Neural progenitor cell (in vitro differentiated cells): ENCODE measurements around the gene KIFBP. TPM values are rescaled to one million over a fixed set of nuclear protein-coding genes. Genes with fewer than 3 reads are reported as not detected.
"Not testable (repeated sequence)": the region's sequence is repeated elsewhere in the genome, so short reads cannot be mapped to it uniquely, and the experiment has no call there.

Experiments used
- DNase-seq: peaks from one replicate; pipeline ENCODE4 v3.0.0-alpha.2; 2016; ENCODE audit warnings: low spot score
- H2AFZ ChIP-seq: fragments of 200-600 bp; sonication (generic); replicated peaks from 2 replicates; pipeline ENCODE4 v1.6.1; 2016; ENCODE audit warnings: antibody characterized with exemption
- H3F3A ChIP-seq: fragments of 200-600 bp; sonication (generic); 2 replicates; pipeline ENCODE4 v1.6.1; 2016; ENCODE audit warnings: antibody characterized with exemption, low read depth
- H3K27ac ChIP-seq: fragments of 200-600 bp; sonication (generic); 2 replicates; pipeline ENCODE4 v1.5.1; 2016; ENCODE audit warnings: mild to moderate bottlenecking
- H3K27me3 ChIP-seq: fragments of 200-600 bp; sonication (generic); 2 replicates; pipeline ENCODE4 v1.6.1; 2016; ENCODE audit warnings: mild to moderate bottlenecking, moderate library complexity
- H3K36me3 ChIP-seq: fragments of 200-600 bp; sonication (generic); 2 replicates; pipeline ENCODE4 v1.5.1; 2016
- H3K4me1 ChIP-seq: fragments of 200-600 bp; sonication (generic); 2 replicates; pipeline ENCODE4 v1.6.1; 2016; ENCODE audit warnings: mixed run types
- H3K4me2 ChIP-seq: fragments of 200-600 bp; sonication (generic); 2 replicates; pipeline ENCODE4 v1.6.1; 2016
- H3K4me3 ChIP-seq: fragments of 200-600 bp; sonication (generic); 2 replicates; pipeline ENCODE4 v1.5.1; 2016
- H3K79me2 ChIP-seq: fragments of 200-600 bp; sonication (generic); 2 replicates; pipeline ENCODE4 v1.6.1; 2016; ENCODE audit warnings: low read depth
- H3K9ac ChIP-seq: fragments of 200-600 bp; sonication (generic); 2 replicates; pipeline ENCODE4 v1.6.1; 2016
- H3K9me3 ChIP-seq: fragments of 200-600 bp; sonication (generic); 2 replicates; pipeline ENCODE4 v1.5.1; 2016; ENCODE audit warnings: low read depth
- H4K20me1 ChIP-seq: fragments of 200-600 bp; sonication (generic); 2 replicates; pipeline ENCODE4 v1.6.1; 2016; ENCODE audit warnings: low read depth
- H3K27ac Mint-ChIP-seq: 3 replicates; pipeline ENCODE4 v1.8.0; 2021; ENCODE audit warnings: mixed read lengths
- H3K27me3 Mint-ChIP-seq: 2 replicates; pipeline ENCODE4 v1.8.0; 2022; ENCODE audit warnings: low read depth, mild to moderate bottlenecking, inconsistent platforms, moderate library complexity, mixed read lengths; ENCODE audit not compliant: insufficient read depth
- H3K36me3 Mint-ChIP-seq: 3 replicates; pipeline ENCODE4 v1.8.0; 2021; ENCODE audit warnings: mixed read lengths
- H3K4me1 Mint-ChIP-seq: 3 replicates; pipeline ENCODE4 v1.8.0; 2021; ENCODE audit warnings: mixed read lengths
- H3K4me3 Mint-ChIP-seq: 3 replicates; pipeline ENCODE4 v1.8.0; 2021; ENCODE audit warnings: mild to moderate bottlenecking, moderate library complexity, mixed read lengths
- H3K9me3 Mint-ChIP-seq: 3 replicates; pipeline ENCODE4 v1.8.0; 2020; ENCODE audit warnings: mixed read lengths
- CTCF ChIP-seq: fragments of 200-600 bp; sonication (generic); IDR thresholded peaks from 2 replicates; pipeline ENCODE4 v1.5.1; 2017; ENCODE audit warnings: antibody characterized with exemption, mild to moderate bottlenecking
- EZH2 ChIP-seq: fragments of 200-600 bp; sonication (generic); IDR thresholded peaks from 2 replicates; pipeline ENCODE4 v1.6.1; 2017; ENCODE audit warnings: antibody characterized with exemption, mild to moderate bottlenecking, moderate library complexity
- EZH2phosphoT487 ChIP-seq: fragments of 200-600 bp; sonication (generic); IDR thresholded peaks from 2 replicates; pipeline ENCODE4 v1.6.1; 2017; ENCODE audit warnings: antibody characterized with exemption
- total RNA-seq: library from RNA; depleted of rRNA; stranded (reverse); fragments of >200 nt; gene quantifications from 2 replicates; pipeline ENCODE4 v1.2.3, GENCODE V29; 2015; ENCODE audit warnings: low replicate concordance

The KIFBP gene
- total RNA-seq, 1 donor from 2014 or later: 44.9 TPM

DNA sequence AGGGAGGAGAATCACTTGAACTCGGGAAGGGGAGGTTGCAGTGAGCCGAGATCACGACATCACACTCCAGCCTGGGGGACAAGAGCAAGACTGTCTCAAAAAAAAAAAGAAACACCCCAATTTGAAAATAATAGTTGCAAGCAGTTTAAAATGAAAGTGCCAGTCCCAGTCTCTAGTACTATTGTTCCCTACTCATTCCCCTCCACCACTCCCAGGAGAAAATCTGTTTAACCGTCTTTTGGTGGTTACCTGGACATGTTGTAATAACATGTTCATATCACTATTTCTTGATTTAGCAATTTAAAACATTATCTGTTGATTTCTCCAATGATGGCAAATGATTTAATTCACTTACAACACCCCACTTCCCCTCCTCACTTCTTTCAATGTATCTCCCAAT, 44.7 kb downstream of the KIFBP start:
- H3K27ac Mint-ChIP-seq: no peak overlapping the region
- no peak overlapping the region for H3K27ac ChIP-seq
- peaks cover 15% of the 10 kb centered on the region for H3K9me3 Mint-ChIP-seq
- no peaks in the 10 kb centered on the region for H3F3A ChIP-seq
- H2AFZ ChIP-seq: no peak overlapping the region
- no peak overlapping the region for H3K4me3 Mint-ChIP-seq
- no peaks in the 10 kb centered on the region for H3K27me3 ChIP-seq
- no peaks in the 10 kb centered on the region for H3K4me1 Mint-ChIP-seq
- peaks cover 2% of the 10 kb centered on the region for H3K27me3 Mint-ChIP-seq
- H3K4me2 ChIP-seq: no peak overlapping the region
- no peaks in the 10 kb centered on the region for H3K36me3 ChIP-seq
- H4K20me1 ChIP-seq: no peaks in the 10 kb centered on the region
- no peaks in the 10 kb centered on the region for H3K79me2 ChIP-seq
- H3K4me1 ChIP-seq: no peaks in the 10 kb centered on the region
- TF ChIP-seq EZH2: no peak
- no peak for TF ChIP-seq EZH2phosphoT487
- TF ChIP-seq CTCF: no peak
- H3K9me3 ChIP-seq: no peaks in the 10 kb centered on the region
- DNase-seq: no peak
- no peak overlapping the region for H3K9ac ChIP-seq
- H3K36me3 Mint-ChIP-seq: no peaks in the 10 kb centered on the region
- H3K4me3 ChIP-seq: no peak overlapping the region

DNA sequence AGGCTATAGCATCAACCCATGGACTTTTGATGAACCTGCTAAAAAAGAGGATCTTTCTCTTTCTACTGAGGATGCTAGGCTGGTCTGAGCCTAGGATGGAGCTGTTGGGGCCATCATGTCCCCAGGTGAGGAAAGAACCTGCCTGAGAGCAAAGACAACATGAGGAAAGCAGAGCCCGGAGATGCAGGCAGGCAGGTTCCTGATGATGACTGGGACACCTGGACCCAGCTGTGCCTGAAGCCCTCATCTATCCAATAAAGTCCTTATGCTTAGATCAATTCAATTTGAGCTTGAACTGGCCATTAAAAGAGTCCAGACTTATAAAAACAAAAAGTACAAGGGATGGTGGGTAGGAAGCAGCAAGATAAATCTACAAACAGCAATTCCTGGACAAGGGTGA, 48.9 kb downstream of the KIFBP start:
- Mint-ChIP-seq H3K9me3 (no peaks in the 10 kb centered on the region), H3K36me3 (no peaks in the 10 kb centered on the region), H3K27me3 (peaks cover 2% of the 10 kb centered on the region), H3K27ac (no peak overlapping the region), H3K4me3 (no peak overlapping the region), H3K4me1 (no peaks in the 10 kb centered on the region)
- Histone ChIP-seq H3K9ac (no peak overlapping the region), H3F3A (no peaks in the 10 kb centered on the region), H3K27me3 (no peaks in the 10 kb centered on the region), H3K36me3 (no peaks in the 10 kb centered on the region), H2AFZ (no peak overlapping the region), H3K4me1 (no peaks in the 10 kb centered on the region), H3K9me3 (no peaks in the 10 kb centered on the region), H3K79me2 (no peaks in the 10 kb centered on the region), H4K20me1 (no peaks in the 10 kb centered on the region), H3K4me3 (no peak overlapping the region), H3K4me2 (no peak overlapping the region), H3K27ac (no peak overlapping the region)
- DNase-seq: no peak
- TF ChIP-seq CTCF: no peak
- TF ChIP-seq EZH2: no peak
- TF ChIP-seq EZH2phosphoT487: no peak

DNA sequence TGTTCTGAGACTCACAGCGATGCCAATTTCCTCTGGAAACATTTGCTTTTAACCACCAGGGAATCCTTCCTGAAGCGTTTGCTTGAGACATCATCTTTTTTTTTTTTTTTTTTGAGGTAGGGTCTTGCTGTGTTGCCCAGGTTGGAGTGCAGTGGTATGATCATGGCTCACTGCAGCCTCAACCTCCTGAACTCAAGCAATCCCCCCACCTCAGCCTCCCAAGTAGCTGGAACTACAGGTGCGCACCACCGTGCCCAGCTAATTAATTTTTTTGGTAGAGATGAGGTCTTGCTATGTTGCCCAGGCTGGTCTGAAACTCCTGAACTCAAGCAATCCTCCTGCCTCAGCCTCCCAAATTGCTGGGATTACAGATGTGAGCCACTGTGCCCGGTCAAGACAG, 52.3 kb downstream of the KIFBP start:
- H3K79me2 ChIP-seq, H3K27me3 Mint-ChIP-seq, H3K4me2 ChIP-seq, H3K4me1 Mint-ChIP-seq, H3K4me3 ChIP-seq, H3K4me3 Mint-ChIP-seq, H3K27ac Mint-ChIP-seq, H3K9me3 ChIP-seq, H2AFZ ChIP-seq, H3K36me3 Mint-ChIP-seq, H3K4me1 ChIP-seq, H3F3A ChIP-seq, H3K27ac ChIP-seq, H3K9ac ChIP-seq, H3K27me3 ChIP-seq, DNase-seq, H3K9me3 Mint-ChIP-seq, H3K36me3 ChIP-seq, H4K20me1 ChIP-seq: not testable (repeated sequence)

GRCh38 chr10:69042417-69042816, 53.8 kb downstream of the KIFBP start:
- no peaks in the 10 kb centered on the region for H4K20me1 ChIP-seq
- no peaks in the 10 kb centered on the region for H3K9me3 ChIP-seq
- no peaks in the 10 kb centered on the region for H3K4me1 ChIP-seq
- H3K27me3 Mint-ChIP-seq: peaks cover 4% of the 10 kb centered on the region
- H3K36me3 Mint-ChIP-seq: no peaks in the 10 kb centered on the region
- no peak overlapping the region for H3K9ac ChIP-seq
- H3K9me3 Mint-ChIP-seq: no peaks in the 10 kb centered on the region
- TF ChIP-seq CTCF: no peak
- TF ChIP-seq EZH2: no peak
- no peak for TF ChIP-seq EZH2phosphoT487
- H3K27me3 ChIP-seq: no peaks in the 10 kb centered on the region
- no peak overlapping the region for H3K4me2 ChIP-seq
- H2AFZ ChIP-seq: no peak overlapping the region
- DNase-seq: no peak
- no peak overlapping the region for H3K4me3 Mint-ChIP-seq
- no peak overlapping the region for H3K4me3 ChIP-seq
- no peaks in the 10 kb centered on the region for H3K36me3 ChIP-seq
- no peak overlapping the region for H3K27ac Mint-ChIP-seq
- H3K79me2 ChIP-seq: no peaks in the 10 kb centered on the region
- no peaks in the 10 kb centered on the region for H3F3A ChIP-seq
- no peak overlapping the region for H3K27ac ChIP-seq
- no peaks in the 10 kb centered on the region for H3K4me1 Mint-ChIP-seq
